GM23338 (cell line): ENCODE data around the gene PANX3. TPM values are rescaled to one million over a fixed set of nuclear protein-coding genes. Genes with fewer than 3 reads are reported as not detected.
A peak's percentile ranks its signal among the peaks of the same experiment; 100 is the strongest.

Experiments
- ATAC-seq: fragments of 200-7000 bp; cut with Tn5 transposase; 3 replicates; pipeline ENCODE4 v1.9.1; 2020
- DNase-seq: peaks from one replicate; pipeline ENCODE4 v3.0.0-alpha.2; 2015; ENCODE audit warnings: low spot score
- H2AFZ ChIP-seq: fragments of 200-600 bp; sonication (generic); 2 replicates; pipeline ENCODE4 v1.8.0; 2016; ENCODE audit warnings: antibody characterized with exemption, mild to moderate bottlenecking, moderate library complexity
- H3F3A ChIP-seq: fragments of 200-600 bp; sonication (generic); replicated peaks from 2 replicates; pipeline ENCODE4 v1.8.0; 2017; ENCODE audit warnings: antibody characterized with exemption, mixed run types, low read depth
- H3K27ac ChIP-seq: fragments of 200-600 bp; sonication (generic); 2 replicates; pipeline ENCODE4 v1.6.1; 2016; ENCODE audit warnings: low read depth
- H3K27me3 ChIP-seq: fragments of 200-600 bp; sonication (generic); 2 replicates; pipeline ENCODE4 v1.8.0; 2016; ENCODE audit warnings: mild to moderate bottlenecking, mixed run types, moderate library complexity; ENCODE audit not compliant: insufficient read depth
- H3K36me3 ChIP-seq: fragments of 200-600 bp; sonication (generic); 2 replicates; pipeline ENCODE4 v1.8.0; 2016; ENCODE audit warnings: mild to moderate bottlenecking; ENCODE audit not compliant: insufficient read depth
- H3K4me1 ChIP-seq: fragments of 200-600 bp; sonication (generic); 2 replicates; pipeline ENCODE4 v1.8.0; 2016; ENCODE audit warnings: mild to moderate bottlenecking, moderate library complexity; ENCODE audit not compliant: insufficient read depth
- H3K4me2 ChIP-seq: fragments of 200-600 bp; sonication (generic); 2 replicates; pipeline ENCODE4 v1.7.1; 2017; ENCODE audit warnings: mixed run types
- H3K4me3 ChIP-seq: fragments of 200-600 bp; sonication (generic); 2 replicates; pipeline ENCODE4 v1.6.1; 2016; ENCODE audit warnings: mixed run types
- H3K79me2 ChIP-seq: fragments of 200-600 bp; sonication (generic); replicated peaks from 2 replicates; pipeline ENCODE4 v1.8.0; 2017; ENCODE audit warnings: mild to moderate bottlenecking; ENCODE audit not compliant: insufficient read depth
- H3K9me2 ChIP-seq: fragments of 200-600 bp; sonication (generic); 2 replicates; pipeline ENCODE4 v1.8.0; 2017; ENCODE audit not compliant: insufficient read depth
- H4K20me1 ChIP-seq: fragments of 200-600 bp; sonication (generic); replicated peaks from 2 replicates; pipeline ENCODE4 v1.8.0; 2017; ENCODE audit warnings: mild to moderate bottlenecking; ENCODE audit not compliant: insufficient read depth
- H3K27ac Mint-ChIP-seq: 2 replicates; pipeline ENCODE4 v1.8.0; 2020; ENCODE audit warnings: inconsistent platforms, mild to moderate bottlenecking, moderate library complexity, mixed read lengths
- H3K27me3 Mint-ChIP-seq: 3 replicates; pipeline ENCODE4 v1.8.0; 2022; ENCODE audit warnings: low read depth, mild to moderate bottlenecking, moderate library complexity, mixed read lengths, inconsistent platforms; ENCODE audit not compliant: insufficient read depth, poor library complexity
- H3K36me3 Mint-ChIP-seq: 3 replicates; pipeline ENCODE4 v1.8.0; 2021; ENCODE audit warnings: low read depth, mild to moderate bottlenecking, inconsistent platforms, moderate library complexity, mixed read lengths
- H3K4me1 Mint-ChIP-seq: 3 replicates; pipeline ENCODE4 v1.8.0; 2020; ENCODE audit warnings: mild to moderate bottlenecking, inconsistent platforms, mixed read lengths
- H3K4me3 Mint-ChIP-seq: 3 replicates; pipeline ENCODE4 v1.8.0; 2021; ENCODE audit warnings: moderate library complexity, mild to moderate bottlenecking, inconsistent platforms, mixed read lengths
- H3K9me3 Mint-ChIP-seq: 3 replicates; pipeline ENCODE4 v1.8.0; 2020; ENCODE audit warnings: moderate library complexity, mild to moderate bottlenecking, inconsistent platforms, mixed read lengths
- EZH2phosphoT487 ChIP-seq: fragments of 200-600 bp; sonication (generic); IDR thresholded peaks from one replicate; pipeline ENCODE4 v1.8.1; 2018; ENCODE audit warnings: antibody characterized with exemption; ENCODE audit not compliant: unreplicated experiment
- JUNB ChIP-seq: IDR thresholded peaks from one replicate; pipeline ENCODE4 v1.6.1; 2016; ENCODE audit warnings: antibody characterized with exemption; ENCODE audit not compliant: unreplicated experiment
- POLR2AphosphoS5 ChIP-seq: IDR thresholded peaks from 2 replicates; pipeline ENCODE4 v1.6.1; 2016; ENCODE audit warnings: antibody characterized with exemption, low read depth
- polyA plus RNA-seq: library from polyadenylated mRNA; unstranded; fragments of >200 nt; fragmentation: Nextera tagmentation; extraction: Ambion mirVana; gene quantifications from 2 replicates; pipeline ENCODE4 v1.2.1, GENCODE V29; 2016
- total RNA-seq: library from RNA; depleted of rRNA; stranded (reverse); fragments of >200 nt; shearing (Covaris generic); gene quantifications from 2 replicates; pipeline ENCODE4 v1.2.3, GENCODE V29; 2014
- TF ChIP-seq, protein P1 (sequence below): IDR thresholded peaks from one replicate; pipeline ENCODE4 v1.6.1; 2018; ENCODE audit warnings: antibody characterized with exemption; ENCODE audit not compliant: unreplicated experiment
- TF ChIP-seq, protein P2 (sequence below): fragments of 250-450 bp; sonication (Bioruptor Pico); IDR thresholded peaks from 2 replicates; pipeline ENCODE4 v1.5.0; 2020; ENCODE audit warnings: mild to moderate bottlenecking, moderate library complexity

Gene PANX3
- total and polyA plus RNA-seq, 2 experiments from 2014 or later: not detected

DNA sequence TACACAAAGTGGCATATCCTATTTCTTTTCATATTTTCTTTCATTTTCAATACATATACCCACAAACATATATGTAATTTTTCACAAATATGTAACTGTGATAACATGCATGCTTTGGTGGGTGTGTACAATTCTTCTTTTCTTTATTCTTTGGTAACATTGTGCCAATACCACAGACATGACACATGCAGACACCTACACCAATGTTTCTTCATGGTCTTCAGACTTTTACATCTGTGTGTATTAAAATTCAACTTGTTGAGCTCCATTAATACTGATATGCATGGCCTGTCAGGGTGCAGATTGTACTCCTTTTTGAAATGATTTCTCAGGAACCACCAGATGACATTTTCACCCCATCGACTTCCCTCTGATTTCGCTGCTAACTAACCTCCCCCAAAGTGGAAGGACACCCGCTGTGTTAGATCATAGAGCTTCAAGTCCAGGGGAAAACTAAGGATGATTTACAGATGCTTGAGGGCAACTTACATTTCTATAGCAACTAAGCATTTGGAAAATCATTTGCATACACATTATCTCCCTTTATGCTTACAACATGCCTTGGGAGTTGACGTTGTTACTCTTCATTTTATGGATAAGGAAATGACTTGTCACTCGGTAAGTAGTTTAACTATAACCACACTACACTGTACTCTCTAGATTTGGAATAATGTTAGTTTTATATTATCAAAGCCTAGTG, 10.5 kb upstream of the PANX3 start:
- Histone ChIP-seq H3K4me1 (peaks cover 13% of the 10 kb centered on the region), H3K4me2 (peak overlapping the region; percentile 16; the same call in 1 of the 2 replicates), H3K9me2 (no peaks in the 10 kb centered on the region), H3K4me3 (no peak overlapping the region), H3K36me3 (no peaks in the 10 kb centered on the region), H3K79me2 (no peaks in the 10 kb centered on the region), H3F3A (no peaks in the 10 kb centered on the region), H2AFZ (no peak overlapping the region), H3K27me3 (no peaks in the 10 kb centered on the region), H3K27ac (no peak overlapping the region), H4K20me1 (no peaks in the 10 kb centered on the region)
- peak; percentile 17 for DNase-seq
- Mint-ChIP-seq H3K27ac (no peak overlapping the region), H3K36me3 (no peaks in the 10 kb centered on the region), H3K27me3 (peaks cover 8% of the 10 kb centered on the region), H3K4me3 (no peak overlapping the region), H3K9me3 (no peaks in the 10 kb centered on the region), H3K4me1 (peaks cover 10% of the 10 kb centered on the region)
- no peak for ATAC-seq
- no peak for TF ChIP-seq POLR2AphosphoS5
- no peak for TF ChIP-seq JUNB
- TF ChIP-seq, protein P1, sequence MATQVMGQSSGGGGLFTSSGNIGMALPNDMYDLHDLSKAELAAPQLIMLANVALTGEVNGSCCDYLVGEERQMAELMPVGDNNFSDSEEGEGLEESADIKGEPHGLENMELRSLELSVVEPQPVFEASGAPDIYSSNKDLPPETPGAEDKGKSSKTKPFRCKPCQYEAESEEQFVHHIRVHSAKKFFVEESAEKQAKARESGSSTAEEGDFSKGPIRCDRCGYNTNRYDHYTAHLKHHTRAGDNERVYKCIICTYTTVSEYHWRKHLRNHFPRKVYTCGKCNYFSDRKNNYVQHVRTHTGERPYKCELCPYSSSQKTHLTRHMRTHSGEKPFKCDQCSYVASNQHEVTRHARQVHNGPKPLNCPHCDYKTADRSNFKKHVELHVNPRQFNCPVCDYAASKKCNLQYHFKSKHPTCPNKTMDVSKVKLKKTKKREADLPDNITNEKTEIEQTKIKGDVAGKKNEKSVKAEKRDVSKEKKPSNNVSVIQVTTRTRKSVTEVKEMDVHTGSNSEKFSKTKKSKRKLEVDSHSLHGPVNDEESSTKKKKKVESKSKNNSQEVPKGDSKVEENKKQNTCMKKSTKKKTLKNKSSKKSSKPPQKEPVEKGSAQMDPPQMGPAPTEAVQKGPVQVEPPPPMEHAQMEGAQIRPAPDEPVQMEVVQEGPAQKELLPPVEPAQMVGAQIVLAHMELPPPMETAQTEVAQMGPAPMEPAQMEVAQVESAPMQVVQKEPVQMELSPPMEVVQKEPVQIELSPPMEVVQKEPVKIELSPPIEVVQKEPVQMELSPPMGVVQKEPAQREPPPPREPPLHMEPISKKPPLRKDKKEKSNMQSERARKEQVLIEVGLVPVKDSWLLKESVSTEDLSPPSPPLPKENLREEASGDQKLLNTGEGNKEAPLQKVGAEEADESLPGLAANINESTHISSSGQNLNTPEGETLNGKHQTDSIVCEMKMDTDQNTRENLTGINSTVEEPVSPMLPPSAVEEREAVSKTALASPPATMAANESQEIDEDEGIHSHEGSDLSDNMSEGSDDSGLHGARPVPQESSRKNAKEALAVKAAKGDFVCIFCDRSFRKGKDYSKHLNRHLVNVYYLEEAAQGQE: no peak
- TF ChIP-seq EZH2phosphoT487: no peak
- TF ChIP-seq, protein P2, sequence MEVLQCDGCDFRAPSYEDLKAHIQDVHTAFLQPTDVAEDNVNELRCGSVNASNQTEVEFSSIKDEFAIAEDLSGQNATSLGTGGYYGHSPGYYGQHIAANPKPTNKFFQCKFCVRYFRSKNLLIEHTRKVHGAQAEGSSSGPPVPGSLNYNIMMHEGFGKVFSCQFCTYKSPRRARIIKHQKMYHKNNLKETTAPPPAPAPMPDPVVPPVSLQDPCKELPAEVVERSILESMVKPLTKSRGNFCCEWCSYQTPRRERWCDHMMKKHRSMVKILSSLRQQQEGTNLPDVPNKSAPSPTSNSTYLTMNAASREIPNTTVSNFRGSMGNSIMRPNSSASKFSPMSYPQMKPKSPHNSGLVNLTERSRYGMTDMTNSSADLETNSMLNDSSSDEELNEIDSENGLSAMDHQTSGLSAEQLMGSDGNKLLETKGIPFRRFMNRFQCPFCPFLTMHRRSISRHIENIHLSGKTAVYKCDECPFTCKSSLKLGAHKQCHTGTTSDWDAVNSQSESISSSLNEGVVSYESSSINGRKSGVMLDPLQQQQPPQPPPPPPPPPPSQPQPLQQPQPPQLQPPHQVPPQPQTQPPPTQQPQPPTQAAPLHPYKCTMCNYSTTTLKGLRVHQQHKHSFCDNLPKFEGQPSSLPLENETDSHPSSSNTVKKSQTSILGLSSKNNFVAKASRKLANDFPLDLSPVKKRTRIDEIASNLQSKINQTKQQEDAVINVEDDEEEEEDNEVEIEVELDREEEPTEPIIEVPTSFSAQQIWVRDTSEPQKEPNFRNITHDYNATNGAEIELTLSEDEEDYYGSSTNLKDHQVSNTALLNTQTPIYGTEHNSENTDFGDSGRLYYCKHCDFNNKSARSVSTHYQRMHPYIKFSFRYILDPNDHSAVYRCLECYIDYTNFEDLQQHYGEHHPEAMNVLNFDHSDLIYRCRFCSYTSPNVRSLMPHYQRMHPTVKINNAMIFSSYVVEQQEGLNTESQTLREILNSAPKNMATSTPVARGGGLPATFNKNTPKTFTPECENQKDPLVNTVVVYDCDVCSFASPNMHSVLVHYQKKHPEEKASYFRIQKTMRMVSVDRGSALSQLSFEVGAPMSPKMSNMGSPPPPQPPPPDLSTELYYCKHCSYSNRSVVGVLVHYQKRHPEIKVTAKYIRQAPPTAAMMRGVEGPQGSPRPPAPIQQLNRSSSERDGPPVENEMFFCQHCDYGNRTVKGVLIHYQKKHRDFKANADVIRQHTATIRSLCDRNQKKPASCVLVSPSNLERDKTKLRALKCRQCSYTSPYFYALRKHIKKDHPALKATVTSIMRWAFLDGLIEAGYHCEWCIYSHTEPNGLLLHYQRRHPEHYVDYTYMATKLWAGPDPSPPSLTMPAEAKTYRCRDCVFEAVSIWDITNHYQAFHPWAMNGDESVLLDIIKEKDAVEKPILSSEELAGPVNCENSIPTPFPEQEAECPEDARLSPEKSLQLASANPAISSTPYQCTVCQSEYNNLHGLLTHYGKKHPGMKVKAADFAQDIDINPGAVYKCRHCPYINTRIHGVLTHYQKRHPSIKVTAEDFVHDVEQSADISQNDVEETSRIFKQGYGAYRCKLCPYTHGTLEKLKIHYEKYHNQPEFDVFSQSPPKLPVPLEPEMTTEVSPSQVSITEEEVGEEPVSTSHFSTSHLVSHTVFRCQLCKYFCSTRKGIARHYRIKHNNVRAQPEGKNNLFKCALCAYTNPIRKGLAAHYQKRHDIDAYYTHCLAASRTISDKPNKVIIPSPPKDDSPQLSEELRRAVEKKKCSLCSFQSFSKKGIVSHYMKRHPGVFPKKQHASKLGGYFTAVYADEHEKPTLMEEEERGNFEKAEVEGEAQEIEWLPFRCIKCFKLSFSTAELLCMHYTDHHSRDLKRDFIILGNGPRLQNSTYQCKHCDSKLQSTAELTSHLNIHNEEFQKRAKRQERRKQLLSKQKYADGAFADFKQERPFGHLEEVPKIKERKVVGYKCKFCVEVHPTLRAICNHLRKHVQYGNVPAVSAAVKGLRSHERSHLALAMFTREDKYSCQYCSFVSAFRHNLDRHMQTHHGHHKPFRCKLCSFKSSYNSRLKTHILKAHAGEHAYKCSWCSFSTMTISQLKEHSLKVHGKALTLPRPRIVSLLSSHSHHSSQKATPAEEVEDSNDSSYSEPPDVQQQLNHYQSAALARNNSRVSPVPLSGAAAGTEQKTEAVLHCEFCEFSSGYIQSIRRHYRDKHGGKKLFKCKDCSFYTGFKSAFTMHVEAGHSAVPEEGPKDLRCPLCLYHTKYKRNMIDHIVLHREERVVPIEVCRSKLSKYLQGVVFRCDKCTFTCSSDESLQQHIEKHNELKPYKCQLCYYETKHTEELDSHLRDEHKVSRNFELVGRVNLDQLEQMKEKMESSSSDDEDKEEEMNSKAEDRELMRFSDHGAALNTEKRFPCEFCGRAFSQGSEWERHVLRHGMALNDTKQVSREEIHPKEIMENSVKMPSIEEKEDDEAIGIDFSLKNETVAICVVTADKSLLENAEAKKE (CRISPR knock-in tag): no peak
